ENCODE results near the gene ANAPC10.

- no peak for TF ChIP-seq TCF4 (CRISPR knock-in tag; IDR thresholded peaks at IDR 0.05; ENCODE audit: borderline replicate concordance)
- TF ChIP-seq ZNF8 (CRISPR knock-in tag; IDR thresholded peaks at IDR 0.05), result no peak
- no peak for TF ChIP-seq ARNTL (CRISPR knock-in tag; IDR thresholded peaks at IDR 0.05; ENCODE audit: borderline replicate concordance, low read depth)
- no peak for TF ChIP-seq CREB5 (CRISPR knock-in tag; IDR thresholded peaks at IDR 0.05; ENCODE audit: low read depth)
- TF ChIP-seq PATZ1 (CRISPR knock-in tag; IDR thresholded peaks at IDR 0.05; ENCODE audit: borderline replicate concordance), result no peak
- no peak for TF ChIP-seq TOX (CRISPR knock-in tag; IDR thresholded peaks at IDR 0.05; ENCODE audit: borderline replicate concordance)
- no peak for TF ChIP-seq ZFP3 (CRISPR knock-in tag; IDR thresholded peaks at IDR 0.05)
- no peak for TF ChIP-seq CSRNP3 (CRISPR knock-in tag; IDR thresholded peaks at IDR 0.05)
- no peak for TF ChIP-seq RARB (CRISPR knock-in tag; IDR thresholded peaks at IDR 0.05)
- no peak for TF ChIP-seq CSDC2 (CRISPR knock-in tag; IDR thresholded peaks at IDR 0.05)
- TF ChIP-seq ESRRG (CRISPR knock-in tag; IDR thresholded peaks at IDR 0.05), result no peak
- no peak for TF ChIP-seq ZNF565 (CRISPR knock-in tag; conservative IDR thresholded peaks at IDR 0.05; ENCODE audit: low read depth)
- no peak for TF ChIP-seq POU6F1 (CRISPR knock-in tag; IDR thresholded peaks at IDR 0.05; ENCODE audit: borderline replicate concordance, low read depth)
- TF ChIP-seq TSHZ2 (CRISPR knock-in tag; IDR thresholded peaks at IDR 0.05), result no peak
Observed at GRCh38 chr4:145041378-145041777, 56.6 kb downstream of the ANAPC10 start.
